ENCODE results near the gene COL6A1. TPM values are rescaled to one million over a fixed set of nuclear protein-coding genes. Genes with fewer than 3 reads are reported as not detected.
A peak's percentile ranks its signal among the peaks of the same experiment; 100 is the strongest.
"Not testable (repeated sequence)": the region's sequence is repeated elsewhere in the genome, so short reads cannot be mapped to it uniquely, and the experiment has no call there.

The COL6A1 gene
- total RNA-seq, 1 donor from 2014 or later = 611 TPM

DNA sequence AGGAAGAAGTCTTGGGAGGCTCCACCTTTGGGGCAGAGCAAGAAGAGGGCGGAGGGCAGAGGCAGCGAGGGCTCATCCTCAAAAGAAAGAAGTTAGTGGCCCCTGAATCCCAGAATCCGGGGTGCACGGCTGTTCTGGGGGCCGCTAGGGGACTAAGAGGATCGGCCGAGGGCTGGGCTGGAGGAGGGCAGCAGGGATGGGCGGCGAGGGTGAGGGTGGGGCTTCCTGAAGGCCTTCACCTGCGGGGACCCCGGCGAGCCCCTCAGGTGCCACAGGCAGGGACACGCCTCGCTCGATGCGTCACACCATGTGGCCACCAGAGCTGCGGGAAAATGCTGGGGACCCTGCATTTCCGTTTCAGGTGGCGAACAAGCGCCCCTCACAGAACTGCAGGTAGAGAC lies 23.9 kb downstream of the COL6A1 start:
- DNase-seq (ENCODE audit: low spot score in 2 of 2, unreplicated experiment in 2 of 2) = no peak
- Mint-ChIP-seq H3K27me3 (ENCODE audit: low read depth) (no peaks in the 10 kb centered on the region), H3K9me3 (no peaks in the 10 kb centered on the region), H3K27ac (peak overlapping the region; percentile 57), H3K36me3 (peaks cover 8% of the 10 kb centered on the region), H3K4me3 (no peak overlapping the region), H3K4me1 (peaks cover 4% of the 10 kb centered on the region)
- TF ChIP-seq, protein P1, sequence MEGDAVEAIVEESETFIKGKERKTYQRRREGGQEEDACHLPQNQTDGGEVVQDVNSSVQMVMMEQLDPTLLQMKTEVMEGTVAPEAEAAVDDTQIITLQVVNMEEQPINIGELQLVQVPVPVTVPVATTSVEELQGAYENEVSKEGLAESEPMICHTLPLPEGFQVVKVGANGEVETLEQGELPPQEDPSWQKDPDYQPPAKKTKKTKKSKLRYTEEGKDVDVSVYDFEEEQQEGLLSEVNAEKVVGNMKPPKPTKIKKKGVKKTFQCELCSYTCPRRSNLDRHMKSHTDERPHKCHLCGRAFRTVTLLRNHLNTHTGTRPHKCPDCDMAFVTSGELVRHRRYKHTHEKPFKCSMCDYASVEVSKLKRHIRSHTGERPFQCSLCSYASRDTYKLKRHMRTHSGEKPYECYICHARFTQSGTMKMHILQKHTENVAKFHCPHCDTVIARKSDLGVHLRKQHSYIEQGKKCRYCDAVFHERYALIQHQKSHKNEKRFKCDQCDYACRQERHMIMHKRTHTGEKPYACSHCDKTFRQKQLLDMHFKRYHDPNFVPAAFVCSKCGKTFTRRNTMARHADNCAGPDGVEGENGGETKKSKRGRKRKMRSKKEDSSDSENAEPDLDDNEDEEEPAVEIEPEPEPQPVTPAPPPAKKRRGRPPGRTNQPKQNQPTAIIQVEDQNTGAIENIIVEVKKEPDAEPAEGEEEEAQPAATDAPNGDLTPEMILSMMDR (IDR thresholded peaks at IDR 0.05; ENCODE audit: unreplicated experiment) = no peak

DNA sequence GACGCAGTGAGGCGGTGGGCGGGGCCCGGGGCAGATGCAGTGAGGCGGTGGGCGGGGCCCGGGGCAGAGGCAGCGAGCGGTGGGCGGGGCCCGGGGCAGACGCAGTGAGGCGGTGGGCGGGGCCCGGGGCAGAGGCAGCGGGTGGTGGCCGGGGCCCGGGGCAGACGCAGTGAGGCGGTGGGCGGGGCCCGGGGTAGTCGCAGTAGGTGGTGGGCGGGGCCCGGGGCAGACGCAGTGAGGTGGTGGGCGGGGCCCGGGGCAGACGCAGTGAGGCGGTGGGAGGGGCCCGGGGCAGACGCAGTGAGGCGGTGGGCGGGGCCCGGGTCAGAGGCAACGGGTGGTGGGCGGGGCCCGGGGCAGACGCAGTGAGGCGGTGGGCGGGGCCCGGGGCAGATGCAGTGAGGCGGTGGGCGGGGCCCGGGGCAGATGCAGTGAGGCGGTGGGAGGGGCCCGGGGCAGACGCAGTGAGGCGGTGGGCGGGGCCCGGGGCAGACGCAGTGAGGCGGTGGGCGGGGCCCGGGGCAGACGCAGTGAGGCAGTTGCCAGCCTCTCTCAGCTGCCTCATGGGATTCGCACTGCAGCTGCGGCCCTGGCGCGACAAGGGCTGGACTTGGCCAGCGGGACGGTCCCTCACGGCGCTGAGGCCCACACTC lies 24.4 kb downstream of the COL6A1 start:
- H3K4me1 Mint-ChIP-seq; H3K9me3 Mint-ChIP-seq; H3K4me3 Mint-ChIP-seq; H3K27me3 Mint-ChIP-seq (ENCODE audit: low read depth); H3K36me3 Mint-ChIP-seq; H3K27ac Mint-ChIP-seq; DNase-seq (ENCODE audit: low spot score in 2 of 2, unreplicated experiment in 2 of 2): not testable (repeated sequence)

DNA sequence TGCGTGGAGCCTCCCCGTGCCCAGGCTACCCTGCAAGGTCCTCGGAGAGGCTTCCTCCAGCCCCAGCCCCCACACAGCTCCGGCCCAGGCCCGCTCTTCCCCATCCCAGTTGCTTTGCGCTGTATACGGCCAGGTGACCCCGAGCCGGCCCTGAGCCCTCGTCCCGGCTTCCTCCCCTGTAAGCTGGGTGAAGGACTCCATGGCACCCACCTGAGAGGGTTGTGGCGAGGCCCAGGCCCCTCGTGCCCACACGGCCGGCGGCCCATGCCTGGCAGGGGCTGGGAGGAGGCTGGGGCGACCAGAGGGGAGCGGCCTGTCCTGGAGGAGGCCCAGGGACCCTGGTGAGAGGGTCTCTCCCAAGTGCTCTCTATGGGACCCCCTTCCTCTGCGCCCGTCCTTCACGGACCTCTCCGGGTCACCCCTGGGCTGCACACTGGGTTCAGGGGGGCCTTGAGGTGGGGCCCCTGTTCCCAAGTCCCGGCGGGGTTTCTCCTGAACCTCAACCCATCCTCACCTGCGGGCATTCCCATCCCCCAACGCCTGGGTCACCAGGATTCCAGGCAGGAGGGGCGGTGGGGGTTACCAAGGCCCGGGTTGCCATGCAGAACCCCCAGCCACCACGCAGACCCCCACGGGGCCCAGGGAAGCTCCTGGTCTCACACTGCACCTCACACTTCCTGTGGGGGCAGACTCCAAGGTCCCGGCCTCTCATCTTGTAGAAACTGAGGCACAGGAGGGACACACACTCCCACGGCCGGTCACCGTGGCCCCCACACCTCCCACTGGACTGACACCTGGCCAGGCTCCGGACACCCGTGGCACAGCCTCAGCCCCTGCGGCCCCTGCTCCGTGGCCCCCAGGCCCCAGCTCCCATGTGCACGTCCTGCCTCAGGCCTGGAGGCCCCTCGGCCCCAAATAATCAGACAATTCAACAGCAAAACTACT lies 25.2 kb downstream of the COL6A1 start:
- H3K36me3 Mint-ChIP-seq = peaks cover 8% of the 10 kb centered on the region
- H3K9me3 Mint-ChIP-seq = no peaks in the 10 kb centered on the region
- H3K4me3 Mint-ChIP-seq = no peak overlapping the region
- TF ChIP-seq, protein P1 (IDR thresholded peaks at IDR 0.05; ENCODE audit: unreplicated experiment) = no peak
- DNase-seq (ENCODE audit: low spot score in 2 of 2, unreplicated experiment in 2 of 2) = peak in 1 of 2 experiments; percentile 18
- peaks cover 10% of the 10 kb centered on the region for H3K4me1 Mint-ChIP-seq
- H3K27ac Mint-ChIP-seq = no peak overlapping the region
- no peaks in the 10 kb centered on the region for H3K27me3 Mint-ChIP-seq (ENCODE audit: low read depth)

DNA sequence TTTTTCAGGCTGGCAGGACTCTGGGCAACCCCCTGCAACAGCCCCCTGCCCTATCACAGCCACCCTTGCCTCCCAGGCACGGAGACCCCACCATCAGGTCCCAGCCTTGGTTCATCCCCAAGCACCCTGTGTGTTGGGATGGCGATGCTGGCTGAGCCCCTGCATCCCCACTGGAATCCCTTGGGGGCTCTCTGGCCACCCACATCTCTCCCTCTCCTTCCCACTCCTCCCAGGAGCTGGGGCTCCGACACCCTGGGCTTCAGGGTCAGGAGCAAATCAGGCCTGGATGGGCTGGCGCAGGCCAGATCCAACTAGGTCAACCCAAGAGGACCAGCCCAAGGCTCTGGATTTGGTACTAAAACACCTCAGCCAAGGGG lies 25.9 kb downstream of the COL6A1 start:
- H3K4me1 Mint-ChIP-seq = peaks cover 14% of the 10 kb centered on the region
- H3K27me3 Mint-ChIP-seq (ENCODE audit: low read depth) = no peaks in the 10 kb centered on the region
- H3K9me3 Mint-ChIP-seq = no peaks in the 10 kb centered on the region
- peaks cover 8% of the 10 kb centered on the region for H3K36me3 Mint-ChIP-seq
- H3K27ac Mint-ChIP-seq = no peak overlapping the region
- no peak overlapping the region for H3K4me3 Mint-ChIP-seq
- DNase-seq (ENCODE audit: low spot score in 2 of 2, unreplicated experiment in 2 of 2) = no peak
- TF ChIP-seq, protein P1 (IDR thresholded peaks at IDR 0.05; ENCODE audit: unreplicated experiment) = no peak

DNA sequence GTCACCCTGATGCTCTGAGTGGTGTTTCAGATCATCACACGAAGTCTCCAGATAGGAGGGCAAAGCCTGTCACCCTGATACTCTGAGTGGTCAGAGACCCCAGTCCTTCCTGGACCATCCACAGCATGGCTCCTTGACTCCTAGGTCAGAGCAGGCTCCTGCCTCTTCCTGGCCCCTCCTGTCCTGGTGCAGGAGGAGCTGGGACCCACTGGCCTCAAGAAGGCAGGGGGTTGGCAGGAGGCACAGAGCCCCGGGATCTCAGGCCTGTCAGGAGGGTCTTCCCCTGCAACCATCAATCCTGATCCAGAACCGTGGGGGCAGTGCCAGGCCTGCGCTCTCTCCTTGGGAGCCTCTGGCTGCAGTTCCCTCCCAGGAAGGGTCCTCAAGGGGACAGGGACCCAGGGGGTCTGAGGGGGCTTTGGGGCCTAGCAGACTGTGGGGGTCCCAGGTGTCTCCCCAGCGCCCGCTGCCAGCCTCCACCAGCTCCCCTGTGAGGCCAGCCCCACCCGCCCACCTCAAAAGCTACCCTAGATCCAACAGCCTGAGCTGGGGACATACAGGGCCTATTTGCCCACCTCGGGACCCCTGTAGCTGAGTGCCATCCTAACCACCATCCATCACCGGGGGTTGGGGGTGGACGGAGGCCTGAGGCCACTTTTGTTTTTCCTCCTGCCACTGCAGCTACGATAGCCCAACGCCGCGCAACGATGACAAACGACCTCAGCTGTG lies 27.5 kb downstream of the COL6A1 start:
- Mint-ChIP-seq H3K27ac (no peak overlapping the region), H3K36me3 (peaks cover 8% of the 10 kb centered on the region), H3K27me3 (ENCODE audit: low read depth) (peaks cover 7% of the 10 kb centered on the region), H3K4me3 (no peak overlapping the region), H3K9me3 (no peaks in the 10 kb centered on the region), H3K4me1 (peaks cover 14% of the 10 kb centered on the region)
- TF ChIP-seq, protein P1 (IDR thresholded peaks at IDR 0.05; ENCODE audit: unreplicated experiment) = no peak
- peak in 1 of 2 experiments; percentile 36 for DNase-seq (ENCODE audit: low spot score in 2 of 2, unreplicated experiment in 2 of 2)

Measured in mesothelial cell of epicardium (in vitro differentiated cells).